SK-N-SH treated with all-trans-retinoic acid at 6 μM for 48 hours (cell line): Measurements from ENCODE around the gene LCE1F.

Experiments
- ATAC-seq: fragments of 200-7000 bp; cut with Tn5 transposase; 3 replicates; pipeline ENCODE4 v1.9.1; 2020; ENCODE audit warnings: mild to moderate bottlenecking, moderate library complexity
- ARNTL ChIP-seq: fragments of 450-650 bp; formaldehyde crosslinking; IDR thresholded peaks from 2 replicates; pipeline ENCODE4 v1.5.0; 2020; ENCODE audit warnings: low read depth, mild to moderate bottlenecking, moderate library complexity, borderline replicate concordance
- BACH2 ChIP-seq: fragments of 250-450 bp; sonication (Bioruptor Pico); IDR thresholded peaks from 2 replicates; pipeline ENCODE4 v1.9.0; 2021; ENCODE audit warnings: mild to moderate bottlenecking, borderline replicate concordance
- CREB5 ChIP-seq: fragments of 250-450 bp; sonication (Bioruptor Pico); IDR thresholded peaks from 2 replicates; pipeline ENCODE4 v1.5.1; 2020; ENCODE audit warnings: low read depth, mild to moderate bottlenecking, moderate library complexity
- CSDC2 ChIP-seq: fragments of 250-450 bp; sonication (Bioruptor Pico); IDR thresholded peaks from 2 replicates; pipeline ENCODE4 v1.5.0; 2020; ENCODE audit warnings: mild to moderate bottlenecking, moderate library complexity
- CSRNP3 ChIP-seq: fragments of 250-450 bp; sonication (Bioruptor Pico); IDR thresholded peaks from 2 replicates; pipeline ENCODE4 v1.5.1; 2021; ENCODE audit warnings: mild to moderate bottlenecking, moderate library complexity
- GLIS3 ChIP-seq: fragments of 250-450 bp; sonication (Bioruptor Pico); IDR thresholded peaks from 2 replicates; pipeline ENCODE4 v1.5.0; 2020; ENCODE audit warnings: mild to moderate bottlenecking, moderate library complexity
- ISL1 ChIP-seq: fragments of 250-450 bp; sonication (Bioruptor Pico); IDR thresholded peaks from 2 replicates; pipeline ENCODE4 v2.1.2; 2022; ENCODE audit warnings: mild to moderate bottlenecking, moderate library complexity
- OSR1 ChIP-seq: fragments of 250-450 bp; sonication (Bioruptor Pico); IDR thresholded peaks from 2 replicates; pipeline ENCODE4 v1.8.0; 2022; ENCODE audit warnings: moderate library complexity, mild to moderate bottlenecking, inconsistent platforms
- PATZ1 ChIP-seq: fragments of 250-450 bp; sonication (Bioruptor Pico); IDR thresholded peaks from 2 replicates; pipeline ENCODE4 v1.8.0; 2020; ENCODE audit warnings: mild to moderate bottlenecking, moderate library complexity, borderline replicate concordance
- PPARA ChIP-seq: fragments of 250-450 bp; sonication (Bioruptor Pico); IDR thresholded peaks from 2 replicates; pipeline ENCODE4 v1.5.0; 2020; ENCODE audit warnings: mild to moderate bottlenecking, borderline replicate concordance
- SNAI2 ChIP-seq: fragments of 250-450 bp; sonication (Bioruptor Pico); IDR thresholded peaks from 2 replicates; pipeline ENCODE4 v1.5.0; 2020; ENCODE audit warnings: mild to moderate bottlenecking, moderate library complexity
- TCF4 ChIP-seq: fragments of 250-450 bp; sonication (Bioruptor Pico); IDR thresholded peaks from 2 replicates; pipeline ENCODE4 v1.8.0; 2021; ENCODE audit warnings: mild to moderate bottlenecking, moderate library complexity, borderline replicate concordance
- TOX ChIP-seq: fragments of 250-450 bp; sonication (Bioruptor Pico); IDR thresholded peaks from 2 replicates; pipeline ENCODE4 v1.8.0; 2021; ENCODE audit warnings: mild to moderate bottlenecking, moderate library complexity, borderline replicate concordance
- ZFP3 ChIP-seq: fragments of 250-450 bp; sonication (Bioruptor Pico); IDR thresholded peaks from 2 replicates; pipeline ENCODE4 v1.5.0; 2020; ENCODE audit warnings: mild to moderate bottlenecking, moderate library complexity
- ZFP30 ChIP-seq: fragments of 450-650 bp; formaldehyde crosslinking; IDR thresholded peaks from 2 replicates; pipeline ENCODE4 v1.5.0; 2022; ENCODE audit warnings: mild to moderate bottlenecking, moderate library complexity
- ZNF565 ChIP-seq: fragments of 450-650 bp; formaldehyde crosslinking; conservative IDR thresholded peaks from 2 replicates; pipeline ENCODE4 v1.5.0; 2020; ENCODE audit warnings: low read depth, mild to moderate bottlenecking, moderate library complexity
- ZNF70 ChIP-seq: fragments of 450-650 bp; formaldehyde crosslinking; IDR thresholded peaks from 2 replicates; pipeline ENCODE4 v1.5.0; 2020; ENCODE audit warnings: mild to moderate bottlenecking, moderate library complexity
- ZNF8 ChIP-seq: fragments of 450-650 bp; formaldehyde crosslinking; IDR thresholded peaks from 2 replicates; pipeline ENCODE4 v1.5.0; 2020; ENCODE audit warnings: mild to moderate bottlenecking, moderate library complexity
- TF ChIP-seq, protein P1 (sequence below): fragments of 250-450 bp; sonication (Bioruptor Pico); IDR thresholded peaks from 2 replicates; pipeline ENCODE4 v1.5.0; 2020; ENCODE audit warnings: mild to moderate bottlenecking, moderate library complexity

The LCE1F gene

DNA sequence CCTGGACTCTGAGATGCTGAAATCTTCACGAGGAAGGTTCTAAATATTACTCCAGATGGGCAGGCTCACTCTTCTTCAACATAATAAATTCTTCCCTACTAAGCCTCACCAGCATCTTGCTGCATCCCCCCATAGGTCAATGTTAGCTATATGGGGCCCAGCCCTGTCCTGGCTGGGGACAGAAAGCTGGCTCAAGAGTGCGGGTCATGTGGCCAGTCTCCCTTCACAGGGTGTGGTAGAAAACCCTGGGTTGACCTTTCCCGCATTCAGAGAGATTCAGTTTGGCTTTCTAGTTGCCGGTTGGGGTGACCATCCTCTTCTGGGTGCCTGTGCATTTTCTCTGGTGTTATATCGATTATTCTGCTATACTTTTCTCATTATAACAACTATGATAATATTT lies 36.9 kb upstream of the LCE1F start (continued):
- no peak for TF ChIP-seq ZFP3 (CRISPR knock-in tag)
- TF ChIP-seq, protein P1, sequence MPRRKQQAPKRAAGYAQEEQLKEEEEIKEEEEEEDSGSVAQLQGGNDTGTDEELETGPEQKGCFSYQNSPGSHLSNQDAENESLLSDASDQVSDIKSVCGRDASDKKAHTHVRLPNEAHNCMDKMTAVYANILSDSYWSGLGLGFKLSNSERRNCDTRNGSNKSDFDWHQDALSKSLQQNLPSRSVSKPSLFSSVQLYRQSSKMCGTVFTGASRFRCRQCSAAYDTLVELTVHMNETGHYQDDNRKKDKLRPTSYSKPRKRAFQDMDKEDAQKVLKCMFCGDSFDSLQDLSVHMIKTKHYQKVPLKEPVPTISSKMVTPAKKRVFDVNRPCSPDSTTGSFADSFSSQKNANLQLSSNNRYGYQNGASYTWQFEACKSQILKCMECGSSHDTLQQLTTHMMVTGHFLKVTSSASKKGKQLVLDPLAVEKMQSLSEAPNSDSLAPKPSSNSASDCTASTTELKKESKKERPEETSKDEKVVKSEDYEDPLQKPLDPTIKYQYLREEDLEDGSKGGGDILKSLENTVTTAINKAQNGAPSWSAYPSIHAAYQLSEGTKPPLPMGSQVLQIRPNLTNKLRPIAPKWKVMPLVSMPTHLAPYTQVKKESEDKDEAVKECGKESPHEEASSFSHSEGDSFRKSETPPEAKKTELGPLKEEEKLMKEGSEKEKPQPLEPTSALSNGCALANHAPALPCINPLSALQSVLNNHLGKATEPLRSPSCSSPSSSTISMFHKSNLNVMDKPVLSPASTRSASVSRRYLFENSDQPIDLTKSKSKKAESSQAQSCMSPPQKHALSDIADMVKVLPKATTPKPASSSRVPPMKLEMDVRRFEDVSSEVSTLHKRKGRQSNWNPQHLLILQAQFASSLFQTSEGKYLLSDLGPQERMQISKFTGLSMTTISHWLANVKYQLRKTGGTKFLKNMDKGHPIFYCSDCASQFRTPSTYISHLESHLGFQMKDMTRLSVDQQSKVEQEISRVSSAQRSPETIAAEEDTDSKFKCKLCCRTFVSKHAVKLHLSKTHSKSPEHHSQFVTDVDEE (CRISPR knock-in tag): no peak
- TF ChIP-seq CSRNP3 (CRISPR knock-in tag): no peak
- no peak for TF ChIP-seq BACH2 (CRISPR knock-in tag)
- TF ChIP-seq CREB5 (CRISPR knock-in tag): no peak

- TF ChIP-seq ISL1 (CRISPR knock-in tag) (no peak), BACH2 (CRISPR knock-in tag) (no peak), SNAI2 (no peak), CSDC2 (CRISPR knock-in tag) (no peak), CSRNP3 (CRISPR knock-in tag) (no peak), PPARA (CRISPR knock-in tag) (no peak), GLIS3 (CRISPR knock-in tag) (no peak)
- TF ChIP-seq, all 23 proteins: peak for 0
- ATAC-seq: no peak
These were observed 35.1 kb upstream of the LCE1F start for GRCh38 chr1:152739841-152740240.

DNA sequence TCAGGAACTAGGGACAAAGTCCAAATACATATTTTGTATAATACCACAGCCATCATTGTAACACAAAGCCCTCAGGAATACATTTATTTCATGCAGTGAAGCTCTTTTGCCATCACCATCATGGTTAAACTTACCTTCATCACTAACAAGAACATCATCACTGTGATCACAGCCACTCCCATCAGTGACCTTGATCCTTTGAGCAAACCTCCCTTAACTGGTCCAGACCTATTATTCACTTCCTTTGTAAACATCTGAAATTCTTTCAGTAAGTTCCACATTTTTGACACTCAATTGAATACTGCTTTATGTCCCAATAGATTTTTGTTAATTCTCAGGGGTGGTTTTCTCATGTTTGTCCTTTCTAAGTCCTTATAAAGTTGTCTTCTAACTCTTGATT lies 33.3 kb upstream of the LCE1F start:
- no peak for ATAC-seq
- no peak for TF ChIP-seq ISL1 (CRISPR knock-in tag)
- no peak for TF ChIP-seq PPARA (CRISPR knock-in tag)
- TF ChIP-seq SNAI2: no peak
- no peak for TF ChIP-seq ZFP30 (CRISPR knock-in tag)
- no peak for TF ChIP-seq TOX (CRISPR knock-in tag)
- no peak for TF ChIP-seq GLIS3 (CRISPR knock-in tag)
- no peak for TF ChIP-seq TCF4 (CRISPR knock-in tag)
- TF ChIP-seq ARNTL (CRISPR knock-in tag): no peak
- TF ChIP-seq ZFP3 (CRISPR knock-in tag): no peak
- TF ChIP-seq PATZ1: no peak
- TF ChIP-seq ZNF565: no peak
- no peak for TF ChIP-seq ZNF70
- TF ChIP-seq BACH2 (CRISPR knock-in tag): no peak
- no peak for TF ChIP-seq OSR1
- no peak for TF ChIP-seq ZNF8 (CRISPR knock-in tag)
- TF ChIP-seq, protein P1 (CRISPR knock-in tag): no peak
